ENCODE results near the gene COL28A1. TPM values are rescaled to one million over a fixed set of nuclear protein-coding genes. Genes with fewer than 3 reads are reported as not detected.

COL28A1 gene
- total RNA-seq, result under 0.01 TPM in 1 of 2 replicates, not detected in the other

DNA sequence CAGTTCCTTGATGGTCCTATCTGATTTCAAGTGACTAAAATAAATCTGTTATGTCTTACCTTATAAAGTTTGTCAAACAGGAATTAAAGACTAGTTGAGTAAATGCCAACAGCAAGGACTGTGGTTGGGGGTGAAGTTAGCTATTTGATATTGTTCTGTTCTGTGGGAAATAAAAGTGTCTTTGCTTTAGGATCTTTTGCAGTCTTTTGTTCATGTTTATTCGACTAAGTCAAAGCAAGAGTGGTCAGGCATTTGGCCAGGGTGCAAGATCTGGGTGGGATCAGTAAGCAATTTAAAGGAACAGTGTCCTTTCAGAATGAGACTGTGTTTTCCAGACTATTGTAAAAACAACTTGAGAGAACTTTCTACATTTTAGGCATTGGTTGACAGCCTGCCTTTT is at the start of gene COL28A1:
COL28A1 (minus strand) TSS at position 183 of the 400 bp plus-strand sequence. CDS start 2,998 bp downstream, outside the sequence.

DNA sequence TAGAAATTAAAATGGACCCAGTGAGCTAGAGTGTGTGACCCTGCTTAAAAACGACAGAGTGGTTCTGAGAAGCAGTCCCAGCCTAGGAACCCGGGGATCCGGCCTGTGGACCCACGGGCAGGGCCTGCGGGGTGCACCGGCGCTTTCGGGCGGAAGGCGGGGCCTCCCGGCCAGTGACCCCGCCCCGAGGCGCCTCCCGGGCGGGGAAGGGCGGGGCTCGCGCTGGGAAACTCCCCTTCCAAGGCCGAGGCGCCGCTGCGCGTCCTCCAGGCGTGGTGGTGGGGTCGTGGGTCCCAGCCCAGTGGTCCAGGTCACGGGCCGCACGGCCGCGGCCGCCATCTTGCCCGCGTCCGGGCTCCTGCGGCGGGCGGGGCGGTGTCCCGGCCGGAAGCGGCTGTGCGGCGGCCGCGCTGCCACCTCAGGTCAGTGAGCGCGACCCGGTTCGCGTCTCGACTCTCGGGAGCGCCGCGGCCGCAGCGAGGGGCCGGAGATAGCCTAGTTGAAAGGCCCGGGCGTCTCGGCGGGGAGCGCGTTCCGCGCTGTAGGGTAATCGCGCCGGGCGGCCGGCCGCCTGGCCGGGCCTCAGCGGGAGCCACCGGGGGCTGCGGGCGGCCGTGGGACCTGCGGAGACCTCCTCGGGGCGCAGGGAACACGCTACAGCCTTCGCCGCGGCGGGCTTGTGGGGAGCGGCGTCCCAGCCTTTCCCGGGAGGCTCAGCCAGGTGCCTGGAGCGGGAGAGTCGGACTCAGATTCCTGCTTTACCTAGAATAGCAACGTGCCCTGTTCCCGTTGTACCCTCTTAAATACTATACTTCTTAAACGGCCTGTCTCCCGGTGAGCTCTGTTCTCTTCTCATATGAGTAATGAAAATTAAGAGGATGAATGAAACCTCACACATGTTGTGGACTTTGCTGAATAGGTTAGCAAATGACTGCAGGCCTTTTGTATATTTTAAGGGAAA is 31.3 kb upstream of the COL28A1 start, which contains the start of gene MIOS:
MIOS (plus strand) TSS at position 234 of the 961 bp plus-strand sequence. CDS start 5,592 bp downstream, outside the sequence.

Other genes with a start within 250 kb of the COL28A1 start
- 51.3 and 70.8 TPM in 2 replicates for gene MIOS, start 31.0 kb upstream of the COL28A1 start, total RNA-seq
- gene UMAD1, start 104.9 kb upstream of the COL28A1 start, total RNA-seq, result 12.6 and 18.2 TPM in 2 replicates
- gene RPA3, start 182.7 kb upstream of the COL28A1 start, total RNA-seq, result 10.3 and 16.1 TPM in 2 replicates